Aorta (tissue), 5 donors: ENCODE measurements around the gene SMTNL2. TPM values are rescaled to one million over a fixed set of nuclear protein-coding genes. Genes with fewer than 3 reads are reported as not detected.
"Not testable (repeated sequence)": the region's sequence is repeated elsewhere in the genome, so short reads cannot be mapped to it uniquely, and the experiment has no call there.

Experiments used
- ATAC-seq: fragments of 200-7000 bp; cut with Tn5 transposase; one replicate; pipeline ENCODE4 v1.9.1; 2022; ENCODE audit warnings: moderate library complexity; ENCODE audit not compliant: low FRiP score
- DNase-seq, 2 donors: peaks; one replicate each; pipeline ENCODE4 v3.0.0-alpha.2; 2020
- H3K27ac ChIP-seq, 2 donors: one replicate each; pipeline ENCODE4 v1.5.1; 2013; ENCODE audit warnings: low read length in 2 of 2, mild to moderate bottlenecking in 2 of 2, moderate library complexity in 2 of 2, control low read depth in 1 of 2, inconsistent platforms in 1 of 2, low read depth in 1 of 2
- H3K27me3 ChIP-seq, 2 donors: one replicate each; pipeline ENCODE4 v1.6.1; 2013; ENCODE audit warnings: control low read depth in 1 of 2, low read length in 1 of 2, mild to moderate bottlenecking in 1 of 2, moderate library complexity in 1 of 2; ENCODE audit not compliant: insufficient read depth in 2 of 2, control insufficient read depth in 1 of 2
- H3K36me3 ChIP-seq, 2 donors: one replicate each; pipeline ENCODE4 v1.6.1; 2013; ENCODE audit warnings: control low read depth in 1 of 2, low read length in 1 of 2, mild to moderate bottlenecking in 1 of 2; ENCODE audit not compliant: insufficient read depth in 2 of 2, control insufficient read depth in 1 of 2
- H3K4me1 ChIP-seq, 2 donors: one replicate each; pipeline ENCODE4 v1.6.1; 2013; ENCODE audit warnings: low read length in 2 of 2, control low read depth in 1 of 2, mild to moderate bottlenecking in 1 of 2, moderate library complexity in 1 of 2; ENCODE audit not compliant: insufficient read depth in 2 of 2, control insufficient read depth in 1 of 2
- H3K4me3 ChIP-seq, 2 donors: one replicate each; pipeline ENCODE4 v1.5.1; 2013; ENCODE audit warnings: low read length in 2 of 2, control low read depth in 1 of 2, mild to moderate bottlenecking in 1 of 2
- H3K9me3 ChIP-seq: one replicate; pipeline ENCODE4 v1.6.1; 2013; ENCODE audit warnings: mild to moderate bottlenecking, low read length; ENCODE audit not compliant: control insufficient read depth
- WGBS, 2 donors: extraction: QIAGEN DNeasy Blood & Tissue Kit; methylation state at CpG; one replicate each; pipeline ENCODE4 v1.1.7; 2013; 5-methylcytosine and 5-hydroxymethylcytosine counted together
- intact Hi-C, 2 donors: fragments of 100-400 bp; cut with DNase I; formaldehyde crosslinking; loops; one replicate each; pipeline versions ENCODE4 v1.14.2 to v1.15.0; 2022
- polyA plus RNA-seq, 2 donors: library from polyadenylated mRNA; stranded (reverse); fragments of 200-250 nt; gene quantifications; one replicate each; pipeline ENCODE4 v1.2.3, GENCODE V29; 2013
- total RNA-seq, 2 donors: library from RNA; stranded (reverse); fragmentation: NEBNext Ultra II Directional; extraction: Animal tissue kit (Norgen Biotek cat#: 25700); gene quantifications; one replicate each; pipeline ENCODE4 v1.2.1, GENCODE V29; 2021
- donor health status: healthy with polysubstance abuse.
- donor health status: Bipolar disorder and iron deficiency.
- donor health status: DM: no; HTN: no; CAD: no.
- donor health status: DM: no; HTN: no; CAD: no.
- donor health status: DM: yes; HTN: yes; CAD: no.

The SMTNL2 gene
- total and polyA plus RNA-seq, 4 donors, result 0.49 to 1.7 TPM; not detected in 2

DNA sequence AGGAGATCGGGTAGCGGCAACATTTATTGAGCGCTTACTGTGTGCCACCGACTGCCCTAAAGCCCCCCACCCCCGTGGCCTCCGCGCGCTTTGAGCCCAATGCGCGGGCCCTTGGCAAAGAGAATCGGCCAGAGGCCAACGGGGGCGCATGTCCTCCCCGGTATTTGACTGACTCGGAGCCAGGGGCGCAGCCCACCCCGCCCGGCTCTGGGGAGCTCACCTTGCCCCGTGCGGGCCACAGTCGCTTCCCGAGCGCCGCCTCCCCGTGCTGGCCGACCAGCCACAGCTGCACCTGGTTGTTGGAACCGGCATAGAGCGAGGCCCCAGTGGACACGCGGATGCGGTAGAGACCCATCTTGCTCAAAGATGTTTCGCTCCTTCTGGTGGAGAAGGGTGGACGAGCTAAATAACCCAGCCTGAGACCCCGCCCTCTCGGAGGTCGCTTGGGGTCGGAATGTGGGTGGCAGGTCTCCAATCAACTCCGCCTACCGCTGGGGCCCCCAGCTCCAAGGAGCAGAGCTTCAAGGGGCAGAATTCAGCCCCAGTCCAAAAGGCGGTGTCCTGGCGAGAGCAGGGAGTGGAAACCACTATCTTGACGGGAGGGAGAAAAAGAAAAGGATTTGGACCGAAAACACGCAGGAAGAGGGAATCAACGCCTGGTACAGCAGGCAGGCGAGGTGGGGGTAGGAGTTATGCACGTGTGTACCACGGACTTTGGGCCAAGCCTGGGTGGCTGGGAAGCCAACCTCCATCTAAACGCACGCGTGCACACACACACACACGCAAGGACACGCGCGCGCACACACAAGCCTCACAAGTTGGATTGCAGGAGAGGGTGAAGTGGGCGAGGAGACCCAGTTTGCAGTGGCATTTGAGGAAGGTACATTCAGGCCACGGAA lies 57.2 kb downstream of the SMTNL2 start, which contains the start of gene ALOX15:
ALOX15 (minus strand) TSS at position 382 of the 899 bp plus-strand sequence; CDS start at position 355, 27 bp downstream.
- no peak within 1 kb of the TSS for H3K27ac ChIP-seq
- 5 to 6% methylated on average over 53 to 58 of the region's 58 CpGs for WGBS, 2 donors
- no peak within 1 kb of the TSS for H3K4me3 ChIP-seq
- no peaks in the 10 kb centered on the region for H3K27me3 ChIP-seq
- H3K9me3 ChIP-seq, result no peaks in the 10 kb centered on the region
- H3K36me3 ChIP-seq, result no peaks in the 10 kb centered on the region
- no peak for ATAC-seq
- intact Hi-C loops, result no loop called here
- DNase-seq, result no peak
- no peaks in the 10 kb centered on the region for H3K4me1 ChIP-seq

DNA sequence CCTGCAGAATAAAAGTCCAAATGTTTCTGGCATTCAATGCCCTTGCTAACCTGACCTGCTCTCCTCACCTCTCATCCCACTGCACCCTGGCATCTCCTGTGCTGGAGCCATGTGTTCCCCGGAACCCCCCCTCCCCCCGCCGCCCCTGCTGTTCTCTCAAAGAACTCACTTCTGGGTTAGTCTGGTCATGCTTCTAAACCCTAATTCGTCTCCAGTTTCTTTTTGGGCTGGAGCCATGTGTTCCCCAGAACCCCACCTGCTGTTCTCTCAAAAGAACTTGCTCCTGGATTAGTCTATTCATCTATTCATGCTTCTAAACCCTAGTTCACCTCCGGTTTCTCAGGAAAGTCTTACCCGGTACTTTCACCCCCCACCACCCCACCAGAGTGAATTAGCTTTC lies 58.0 kb downstream of the SMTNL2 start:
- DNase-seq (no peak), ATAC-seq (no peak)
- no peak overlapping the region for H3K4me3 ChIP-seq
- no peaks in the 10 kb centered on the region for H3K4me1 ChIP-seq
- no peaks in the 10 kb centered on the region for H3K27me3 ChIP-seq
- 14 to 19% methylated on average over 6 of the region's 6 CpGs for WGBS, 2 donors
- no peak overlapping the region for H3K27ac ChIP-seq
- intact Hi-C loops, result no loop called here
- H3K36me3 ChIP-seq, result no peaks in the 10 kb centered on the region
- H3K9me3 ChIP-seq, result no peaks in the 10 kb centered on the region

DNA sequence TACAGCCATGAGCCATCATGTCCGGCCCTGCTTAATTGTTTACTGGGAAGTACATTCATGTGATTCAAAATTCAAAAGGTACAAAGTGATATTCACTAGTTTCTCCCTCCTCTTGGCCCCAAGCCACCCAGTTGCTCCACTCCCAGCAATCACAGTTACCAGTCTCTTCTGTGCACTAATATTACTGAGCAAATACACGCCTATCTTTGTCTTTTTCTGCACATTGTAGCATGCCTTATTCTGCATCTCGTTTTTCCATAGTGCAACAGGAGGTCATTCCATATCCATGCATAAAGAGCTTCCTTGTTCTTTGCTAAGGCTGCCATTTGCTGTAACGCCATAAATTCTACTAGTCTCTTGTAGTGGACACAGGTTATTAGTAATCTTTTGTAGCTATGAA lies 59.3 kb downstream of the SMTNL2 start:
- H3K27me3 ChIP-seq, result no peaks in the 10 kb centered on the region
- DNase-seq (no peak), ATAC-seq (no peak)
- no peak overlapping the region for H3K4me3 ChIP-seq
- intact Hi-C loops, result no loop called here
- H3K4me1 ChIP-seq, result no peaks in the 10 kb centered on the region
- no peaks in the 10 kb centered on the region for H3K36me3 ChIP-seq
- H3K9me3 ChIP-seq, result no peaks in the 10 kb centered on the region
- 68 to 74% methylated on average over 4 of the region's 4 CpGs for WGBS, 2 donors
- no peak overlapping the region for H3K27ac ChIP-seq

DNA sequence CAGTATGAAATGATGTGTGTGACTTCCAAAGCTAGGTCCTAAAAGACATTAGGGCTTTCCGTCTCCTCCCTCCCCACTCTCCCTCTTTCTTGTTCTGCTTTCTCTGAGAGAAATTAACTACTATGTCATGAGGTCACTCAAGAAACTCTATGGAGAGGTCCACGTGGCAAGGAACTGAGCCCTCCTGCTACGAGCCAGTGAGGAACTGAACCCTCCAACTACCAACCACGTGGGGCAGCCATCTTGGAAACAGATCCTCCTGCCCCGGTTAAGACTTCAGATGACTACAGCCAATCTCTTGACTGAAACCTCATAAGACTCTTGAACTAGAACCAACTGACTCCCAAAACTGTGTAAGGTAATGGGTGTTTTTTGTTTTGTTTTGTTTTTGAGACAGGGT lies 61.3 kb downstream of the SMTNL2 start:
- H3K9me3 ChIP-seq, result no peaks in the 10 kb centered on the region
- intact Hi-C loops, result no loop called here
- no peaks in the 10 kb centered on the region for H3K4me1 ChIP-seq
- no peaks in the 10 kb centered on the region for H3K36me3 ChIP-seq
- peak in 1 of 2 donors; percentile 73 for DNase-seq
- H3K27ac ChIP-seq, result no peak overlapping the region
- H3K4me3 ChIP-seq, result no peak overlapping the region
- ATAC-seq, result no peak
- WGBS, 2 donors, result 71 to 73% methylated on average over 5 of the region's 5 CpGs
- no peaks in the 10 kb centered on the region for H3K27me3 ChIP-seq

DNA sequence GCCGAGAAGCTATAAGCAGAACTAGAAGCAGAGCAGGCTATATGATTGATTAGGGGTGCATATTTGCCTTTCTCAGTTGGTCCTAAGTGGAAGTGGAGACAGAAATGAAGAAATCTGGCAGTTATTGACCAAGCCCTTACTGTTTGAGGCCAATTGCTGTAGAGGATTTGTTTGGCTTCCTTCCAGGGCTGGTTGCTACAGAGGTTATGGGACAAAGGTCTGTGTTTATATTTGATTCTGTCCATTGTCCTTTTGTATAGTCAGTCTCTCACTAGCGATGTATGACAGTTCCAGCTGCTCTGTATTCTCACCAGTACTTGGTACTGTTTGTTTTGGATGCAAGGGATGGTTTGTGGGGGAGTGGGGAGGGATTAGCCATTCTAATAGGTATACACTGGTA lies 64.4 kb downstream of the SMTNL2 start:
- ATAC-seq (no peak), DNase-seq (no peak)
- 51 to 52% methylated on average over 2 of the region's 2 CpGs for WGBS, 2 donors
- intact Hi-C loops, result no loop called here
- no peaks in the 10 kb centered on the region for H3K9me3 ChIP-seq
- H3K27me3 ChIP-seq, result no peaks in the 10 kb centered on the region
- H3K4me1 ChIP-seq, result no peaks in the 10 kb centered on the region
- no peak overlapping the region for H3K4me3 ChIP-seq
- H3K36me3 ChIP-seq, result no peaks in the 10 kb centered on the region
- no peak overlapping the region for H3K27ac ChIP-seq

DNA sequence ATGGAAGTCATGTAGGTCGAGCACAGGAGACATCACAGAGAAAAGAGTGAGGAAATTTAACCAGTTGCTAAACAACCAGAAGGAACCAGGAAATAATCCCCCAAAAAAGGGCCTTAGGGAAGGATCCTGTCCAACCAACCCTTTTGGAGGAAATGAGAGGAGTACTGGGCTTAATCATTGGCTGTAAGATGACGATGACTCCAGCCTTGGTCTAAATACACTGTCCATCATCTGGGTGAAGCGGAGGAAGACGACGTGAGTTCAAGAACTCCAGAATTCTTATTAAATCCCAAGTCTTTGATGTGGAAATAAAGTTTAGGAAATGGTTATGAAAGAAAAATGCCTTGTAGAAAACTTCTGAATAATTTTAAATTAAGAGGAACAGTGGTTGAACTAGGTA lies 68.7 kb downstream of the SMTNL2 start:
- no peak overlapping the region for H3K4me3 ChIP-seq
- H3K27me3 ChIP-seq, result no peaks in the 10 kb centered on the region
- no peaks in the 10 kb centered on the region for H3K9me3 ChIP-seq
- DNase-seq (no peak), ATAC-seq (no peak)
- H3K27ac ChIP-seq, result no peak overlapping the region
- 50 to 57% methylated on average over 5 of the region's 5 CpGs for WGBS, 2 donors
- intact Hi-C loops, result no loop called here
- no peaks in the 10 kb centered on the region for H3K4me1 ChIP-seq
- H3K36me3 ChIP-seq, result no peaks in the 10 kb centered on the region

DNA sequence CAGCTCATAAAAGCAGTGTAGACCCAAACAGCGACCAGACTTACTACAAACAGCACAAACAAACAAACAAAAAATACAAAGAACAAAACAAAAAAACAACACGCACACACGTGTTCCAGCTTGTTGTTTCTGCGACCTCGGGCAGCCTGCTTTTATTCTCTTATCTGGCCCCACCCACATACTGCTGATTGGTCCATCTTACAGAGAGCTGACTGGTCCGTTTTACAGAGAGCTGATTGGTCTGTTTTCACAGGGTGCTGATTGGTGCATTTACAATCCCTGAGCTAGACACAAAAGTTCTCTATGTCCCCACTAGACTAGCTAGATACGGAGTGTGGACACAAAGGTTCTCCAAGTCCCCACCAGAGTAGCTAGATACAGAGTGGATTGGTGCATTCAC lies 71.6 kb downstream of the SMTNL2 start:
- WGBS, 2 donors, result 87 to 89% methylated on average over 7 of the region's 7 CpGs
- H3K4me3 ChIP-seq, H3K4me1 ChIP-seq, H3K9me3 ChIP-seq, H3K27me3 ChIP-seq, ATAC-seq, H3K27ac ChIP-seq, intact Hi-C loops, DNase-seq, H3K36me3 ChIP-seq: not testable (repeated sequence)

DNA sequence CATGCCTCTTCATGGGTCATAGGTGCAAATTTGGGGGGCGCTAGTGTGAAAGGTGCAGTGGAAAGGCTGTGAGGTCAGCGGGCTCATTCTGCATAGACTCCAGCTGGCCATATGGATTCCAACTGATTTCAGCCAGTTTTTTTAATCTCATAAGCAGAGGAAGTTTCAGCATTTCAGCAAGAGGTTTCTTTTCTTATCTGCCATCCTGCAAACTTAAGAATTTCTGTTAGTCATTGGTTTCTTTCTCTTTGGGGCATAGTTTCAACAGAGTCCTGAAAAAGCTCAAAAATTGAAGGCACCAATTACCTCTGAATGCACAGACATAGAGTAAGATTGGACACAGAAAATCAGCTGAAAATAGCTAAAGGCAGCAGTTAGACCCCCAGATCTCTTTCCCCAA lies 73.3 kb downstream of the SMTNL2 start:
- no peak overlapping the region for H3K27ac ChIP-seq
- no peak for ATAC-seq

More for the DNA sequence above, 73.3 kb downstream of the SMTNL2 start:
- H3K27me3 ChIP-seq, result no peaks in the 10 kb centered on the region
- no peaks in the 10 kb centered on the region for H3K4me1 ChIP-seq
- H3K4me3 ChIP-seq, result no peak overlapping the region
- WGBS, 2 donors, result 78 to 83% methylated on average over 2 of the region's 2 CpGs
- no peaks in the 10 kb centered on the region for H3K36me3 ChIP-seq
- no peak for DNase-seq
- intact Hi-C loops, result no loop called here
- H3K9me3 ChIP-seq, result no peaks in the 10 kb centered on the region
